Measurements from ENCODE around the gene GFER.

GFER gene

DNA sequence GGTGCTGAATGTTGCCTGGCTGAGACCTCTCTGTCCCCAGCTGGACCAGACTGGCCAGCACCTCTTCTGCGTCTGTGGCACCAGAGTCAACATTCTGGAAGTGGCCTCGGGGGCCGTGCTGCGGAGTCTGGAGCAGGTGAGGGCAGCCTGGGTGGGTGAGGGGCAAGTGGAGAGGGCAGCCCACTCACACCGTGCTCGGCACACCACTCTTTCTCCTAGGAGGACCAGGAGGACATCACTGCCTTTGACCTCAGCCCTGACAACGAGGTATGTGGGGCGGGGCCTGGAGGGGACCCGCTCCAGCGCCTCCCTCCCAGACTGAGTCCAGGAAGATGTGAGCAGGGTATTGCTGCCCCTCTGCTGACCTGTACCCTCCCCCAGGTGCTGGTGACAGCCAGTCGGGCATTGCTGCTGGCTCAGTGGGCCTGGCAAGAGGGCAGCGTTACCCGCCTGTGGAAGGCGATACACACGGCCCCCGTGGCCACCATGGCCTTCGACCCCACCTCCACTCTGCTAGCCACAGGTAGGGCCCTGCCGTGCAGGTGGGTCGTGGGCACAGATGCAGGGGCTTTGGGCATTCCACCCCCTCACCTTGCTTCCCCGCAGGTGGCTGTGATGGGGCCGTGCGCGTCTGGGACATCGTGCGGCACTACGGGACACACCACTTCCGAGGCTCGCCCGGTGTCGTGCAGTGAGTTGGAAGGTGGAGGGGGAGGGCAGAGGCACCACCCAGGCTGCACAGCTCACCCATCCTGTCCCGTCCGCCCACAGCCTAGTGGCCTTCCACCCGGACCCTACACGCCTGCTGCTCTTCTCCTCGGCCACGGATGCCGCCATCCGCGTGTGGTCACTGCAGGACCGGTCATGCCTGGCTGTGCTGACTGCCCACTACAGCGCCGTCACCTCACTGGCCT is 9.6 kb upstream of the GFER start:
- DNase-seq (ENCODE audit: low read depth in 2 of 2), result no peak

DNA sequence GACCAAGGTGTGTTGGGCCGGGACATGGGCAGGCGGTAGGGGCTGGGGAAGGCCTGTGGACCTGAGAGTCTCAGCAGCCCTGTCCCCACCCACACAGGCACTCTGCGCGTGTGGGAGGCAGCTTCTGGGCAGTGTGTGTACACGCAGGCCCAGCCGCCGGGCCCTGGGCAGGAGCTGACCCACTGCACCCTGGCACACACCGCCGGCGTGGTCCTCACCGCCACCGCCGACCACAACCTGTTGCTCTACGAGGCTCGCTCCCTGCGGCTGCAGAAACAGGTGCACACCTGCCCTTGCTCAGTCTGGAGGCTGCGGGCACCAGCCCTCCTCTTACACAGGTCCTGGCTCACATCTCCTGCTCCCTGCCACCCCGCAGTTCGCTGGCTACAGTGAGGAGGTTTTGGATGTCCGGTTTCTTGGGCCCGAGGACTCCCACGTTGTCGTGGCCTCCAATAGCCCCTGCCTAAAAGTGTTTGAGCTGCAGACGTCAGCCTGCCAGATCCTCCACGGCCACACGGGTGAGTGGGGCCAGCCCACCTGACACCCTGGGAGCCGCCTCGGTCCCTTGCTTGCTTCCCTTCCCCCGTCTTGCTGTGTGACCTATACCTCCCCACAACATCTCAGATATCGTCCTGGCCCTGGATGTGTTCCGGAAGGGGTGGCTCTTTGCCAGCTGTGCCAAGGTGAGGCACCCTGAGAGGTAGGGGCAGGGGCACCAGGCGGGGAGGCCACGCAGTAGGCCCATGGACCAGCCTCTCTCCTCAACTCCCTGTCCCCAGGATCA is 8.4 kb upstream of the GFER start:
- DNase-seq (ENCODE audit: low read depth in 2 of 2), result no peak

DNA sequence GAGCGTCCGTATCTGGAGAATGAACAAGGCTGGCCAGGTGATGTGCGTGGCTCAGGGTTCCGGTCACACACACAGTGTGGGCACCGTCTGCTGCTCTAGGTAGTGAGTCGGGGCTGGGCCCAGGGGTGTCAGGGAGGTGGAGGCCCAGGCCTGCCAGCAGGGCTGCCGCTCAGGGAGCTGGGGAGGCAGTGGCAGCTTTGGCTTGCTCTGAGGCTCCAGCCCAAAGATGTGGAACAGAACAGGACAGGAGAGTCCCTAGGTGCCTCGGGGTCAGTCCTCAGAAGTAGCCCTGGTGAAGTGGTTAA is 7.8 kb upstream of the GFER start:
- no peak for DNase-seq (ENCODE audit: low read depth in 2 of 2)

DNA sequence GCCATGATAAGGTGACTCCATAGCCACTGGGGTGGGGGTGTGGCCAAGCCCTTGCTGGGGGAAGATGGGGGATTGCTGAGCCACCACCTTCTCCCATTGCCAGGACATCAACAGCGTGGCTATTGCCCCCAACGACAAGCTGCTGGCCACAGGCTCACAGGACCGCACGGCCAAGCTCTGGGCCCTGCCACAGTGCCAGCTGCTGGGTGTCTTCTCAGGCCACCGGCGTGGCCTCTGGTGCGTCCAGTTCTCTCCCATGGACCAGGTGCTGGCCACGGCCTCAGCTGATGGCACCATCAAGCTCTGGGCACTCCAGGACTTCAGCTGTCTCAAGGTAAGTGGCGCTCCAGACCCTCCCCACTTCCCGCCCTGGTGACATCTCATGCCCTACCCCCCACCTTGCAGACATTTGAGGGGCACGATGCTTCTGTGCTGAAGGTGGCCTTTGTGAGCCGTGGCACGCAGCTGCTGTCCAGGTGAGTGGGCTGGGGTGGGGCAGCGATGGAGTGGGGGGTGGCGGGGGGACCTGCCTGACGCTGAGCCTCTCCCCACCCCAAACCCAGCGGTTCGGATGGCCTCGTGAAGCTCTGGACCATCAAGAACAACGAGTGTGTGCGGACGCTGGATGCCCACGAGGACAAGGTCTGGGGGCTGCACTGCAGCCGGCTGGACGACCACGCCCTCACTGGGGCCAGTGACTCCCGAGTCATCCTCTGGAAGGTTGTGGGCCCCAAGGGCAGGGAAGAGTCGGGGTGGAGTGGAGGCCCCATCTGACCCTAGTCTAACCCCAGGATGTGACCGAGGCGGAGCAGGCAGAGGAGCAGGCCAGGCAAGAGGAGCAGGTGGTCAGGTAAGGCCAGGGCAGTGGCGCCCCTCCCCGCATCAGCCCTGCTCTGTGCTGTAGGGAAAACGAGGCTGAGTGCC is 6.8 kb upstream of the GFER start:
- no peak for DNase-seq (ENCODE audit: low read depth in 2 of 2)

DNA sequence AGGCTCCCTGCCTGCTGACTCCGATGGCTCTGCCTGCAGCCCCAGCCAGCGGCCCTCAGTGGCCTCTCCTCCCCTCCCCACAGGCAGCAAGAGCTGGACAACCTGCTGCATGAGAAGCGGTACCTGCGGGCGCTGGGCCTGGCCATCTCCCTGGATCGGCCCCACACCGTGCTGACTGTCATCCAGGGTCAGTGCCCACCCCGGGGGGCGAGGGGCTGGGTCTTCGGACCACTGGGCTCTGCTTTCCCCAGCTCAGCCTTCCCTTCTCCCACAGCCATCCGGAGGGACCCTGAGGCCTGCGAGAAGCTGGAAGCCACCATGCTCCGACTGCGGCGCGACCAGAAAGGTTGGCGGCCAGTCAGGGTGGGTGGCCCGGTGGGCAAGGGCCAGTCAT is 6.1 kb upstream of the GFER start:
- DNase-seq (ENCODE audit: low read depth in 2 of 2), result no peak

DNA sequence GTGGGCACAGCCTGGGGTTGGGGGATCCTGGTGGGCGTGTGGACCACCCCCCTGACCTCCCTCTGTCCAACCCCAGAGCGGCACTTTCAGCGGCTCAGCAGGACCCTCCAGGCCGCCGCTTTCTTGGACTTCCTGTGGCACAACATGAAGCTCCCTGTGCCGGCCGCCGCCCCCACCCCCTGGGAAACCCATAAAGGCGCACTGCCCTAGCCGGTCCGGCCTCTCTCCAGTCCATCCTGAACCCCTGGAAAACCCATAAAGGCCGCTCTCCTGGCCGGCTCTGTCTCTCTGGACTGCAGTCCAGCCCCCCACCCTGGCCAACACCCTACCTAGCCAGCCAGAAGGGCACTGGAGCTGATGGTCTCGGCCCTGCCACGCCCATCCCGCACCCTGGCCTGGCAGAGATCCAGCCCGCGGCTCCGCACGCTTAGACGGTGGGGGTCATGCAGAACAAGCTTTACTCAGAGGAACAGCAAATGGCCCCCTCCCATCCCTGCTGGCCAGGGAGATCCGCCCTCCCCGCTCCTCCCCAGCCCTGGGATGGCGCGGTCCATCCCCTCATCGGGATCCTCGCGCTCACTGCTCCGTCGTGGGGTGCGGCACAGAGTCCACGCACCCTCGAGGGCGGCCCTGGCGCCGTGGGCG is 5.4 kb upstream of the GFER start:
- DNase-seq (ENCODE audit: low read depth in 2 of 2), result no peak

DNA sequence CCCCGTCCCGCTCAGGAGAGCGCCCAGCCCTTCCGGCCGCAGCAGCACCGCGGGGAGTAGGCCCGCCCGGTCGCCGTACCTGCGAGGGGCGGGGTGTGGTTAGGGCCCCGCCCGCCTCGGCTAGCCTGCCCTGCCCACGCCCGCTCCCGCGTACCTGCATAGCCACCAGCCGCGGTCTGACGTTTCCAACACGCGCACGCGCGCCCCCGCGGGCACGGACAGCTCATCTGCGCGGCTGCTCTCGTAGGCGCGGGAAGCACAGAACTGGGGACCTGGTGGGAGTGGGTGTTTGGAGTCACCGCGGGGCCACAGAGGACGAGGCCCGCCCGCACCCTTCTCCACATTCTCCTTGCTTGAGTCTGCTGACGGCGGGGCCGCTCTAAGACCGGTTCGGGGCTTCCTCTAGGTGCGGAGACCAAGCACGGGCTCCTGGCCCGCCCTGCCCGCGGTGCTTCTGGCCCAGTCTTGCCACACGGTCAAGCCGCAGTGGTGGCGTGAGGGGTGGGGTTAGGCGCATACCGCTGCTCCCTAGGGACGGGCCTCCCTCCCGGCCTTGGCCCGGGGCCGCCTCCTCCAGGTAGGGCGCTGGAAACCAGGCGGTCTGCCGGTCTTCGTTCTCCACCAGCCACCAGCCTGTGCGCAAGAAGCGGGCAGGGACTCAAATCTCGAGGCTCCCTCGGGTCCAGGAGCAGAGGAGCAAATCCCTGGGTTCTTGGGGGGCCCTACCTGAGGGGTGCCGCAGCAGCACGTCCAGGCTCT is 4.5 kb upstream of the GFER start:
- DNase-seq (ENCODE audit: low read depth in 2 of 2), result no peak

DNA sequence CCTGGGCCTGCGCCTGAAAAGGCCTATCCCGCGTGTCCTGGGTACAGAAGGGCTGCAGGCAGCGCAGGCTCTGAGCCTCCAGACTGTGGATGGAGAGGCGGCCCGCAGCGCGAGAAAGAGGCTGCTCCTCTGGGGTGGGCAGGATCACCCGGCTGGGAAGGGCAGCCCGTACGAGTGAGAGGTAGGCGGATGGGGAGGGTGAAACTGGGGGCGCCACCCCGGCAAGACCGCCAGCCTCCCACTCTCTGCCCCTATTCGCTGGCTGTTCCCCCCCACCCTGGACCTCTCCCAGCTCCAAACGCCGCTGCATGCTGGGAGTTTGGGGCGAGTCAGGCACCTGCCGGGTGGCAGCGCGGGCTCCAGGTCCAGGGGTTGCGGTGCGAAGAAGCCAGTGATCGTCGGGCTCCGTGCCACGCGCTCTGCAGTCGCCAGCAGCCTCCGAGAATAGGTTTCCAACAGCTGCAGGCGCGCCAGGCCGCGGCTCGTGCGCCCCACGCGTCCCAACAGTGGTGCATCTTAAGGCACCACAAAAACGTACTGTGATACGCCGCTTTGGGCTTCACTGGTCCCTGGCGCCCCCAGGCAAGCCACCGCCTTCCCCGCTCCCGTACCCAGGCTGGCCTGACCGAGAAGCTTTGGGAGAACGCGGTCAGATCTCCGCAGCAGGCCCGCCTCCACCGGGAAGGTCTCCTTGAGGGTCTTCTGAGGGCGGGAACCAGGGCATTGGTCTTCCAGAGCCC is 3.8 kb upstream of the GFER start:
- no peak for DNase-seq (ENCODE audit: low read depth in 2 of 2)

DNA sequence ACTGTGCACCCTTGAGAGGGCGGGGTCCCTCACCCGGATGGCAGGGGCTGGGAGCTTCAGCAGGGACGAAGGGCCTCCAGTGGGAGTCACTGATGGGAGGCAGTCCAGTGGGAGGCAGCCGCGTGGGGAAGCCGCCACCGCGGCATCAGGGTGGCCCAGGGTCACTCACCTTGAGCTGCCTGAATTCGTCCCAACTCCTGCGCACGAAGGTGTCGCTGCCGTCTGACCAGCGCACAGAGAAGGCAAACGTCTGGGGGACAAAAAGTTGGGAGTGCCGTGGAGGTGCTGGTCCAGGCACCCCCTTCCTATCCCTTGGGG is 3.3 kb upstream of the GFER start:
- no peak for DNase-seq (ENCODE audit: low read depth in 2 of 2)

DNA sequence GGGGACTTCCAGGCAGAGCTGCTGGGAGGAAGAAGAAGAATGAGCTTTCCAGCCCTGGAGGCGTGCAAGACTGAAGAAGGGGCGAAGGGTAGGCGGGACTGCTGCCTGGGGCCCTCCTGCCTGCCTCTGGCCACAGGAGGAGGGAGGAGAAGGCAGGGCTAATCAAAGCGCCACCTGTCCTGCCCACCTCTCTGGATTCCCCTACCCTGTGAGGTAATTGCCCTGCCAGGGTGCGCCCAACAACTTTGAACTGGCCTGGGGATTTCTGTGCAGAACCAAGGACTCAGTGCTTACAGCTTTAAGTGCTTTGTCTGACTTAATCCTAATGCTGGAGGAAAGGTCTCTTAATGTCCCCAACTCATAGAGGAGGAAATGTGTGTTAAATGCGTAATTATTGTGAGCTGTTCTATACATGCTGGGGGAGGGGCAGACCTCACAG is 2.6 kb upstream of the GFER start, which contains the start of gene NOXO1:
NOXO1 (minus strand) TSS at position 72 of the 439 bp plus-strand sequence. CDS start 290 bp downstream, outside the sequence.
- no peak for DNase-seq (ENCODE audit: low read depth in 2 of 2)

DNA sequence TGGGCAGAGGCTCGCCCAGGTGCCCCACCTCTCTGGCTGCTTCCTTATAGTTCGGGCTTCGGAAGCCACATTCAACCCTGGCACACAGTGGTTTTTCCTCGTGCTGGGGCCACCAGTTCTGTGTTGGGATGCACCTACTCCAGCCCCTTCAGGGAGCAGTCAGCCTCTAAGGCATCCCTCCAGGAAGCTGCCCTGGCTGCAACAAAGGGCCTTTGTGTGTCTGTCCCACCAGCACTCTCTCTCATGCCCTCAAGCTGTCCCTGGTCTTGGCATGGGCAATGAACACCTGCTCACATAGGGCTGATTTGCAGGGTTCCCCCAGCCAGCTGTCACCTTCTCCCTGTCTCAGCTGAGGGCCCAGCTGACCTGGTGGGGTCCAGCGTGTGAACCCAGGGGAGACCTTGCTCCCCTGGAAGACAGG is 2.0 kb upstream of the GFER start:
- no peak for DNase-seq (ENCODE audit: low read depth in 2 of 2)

DNA sequence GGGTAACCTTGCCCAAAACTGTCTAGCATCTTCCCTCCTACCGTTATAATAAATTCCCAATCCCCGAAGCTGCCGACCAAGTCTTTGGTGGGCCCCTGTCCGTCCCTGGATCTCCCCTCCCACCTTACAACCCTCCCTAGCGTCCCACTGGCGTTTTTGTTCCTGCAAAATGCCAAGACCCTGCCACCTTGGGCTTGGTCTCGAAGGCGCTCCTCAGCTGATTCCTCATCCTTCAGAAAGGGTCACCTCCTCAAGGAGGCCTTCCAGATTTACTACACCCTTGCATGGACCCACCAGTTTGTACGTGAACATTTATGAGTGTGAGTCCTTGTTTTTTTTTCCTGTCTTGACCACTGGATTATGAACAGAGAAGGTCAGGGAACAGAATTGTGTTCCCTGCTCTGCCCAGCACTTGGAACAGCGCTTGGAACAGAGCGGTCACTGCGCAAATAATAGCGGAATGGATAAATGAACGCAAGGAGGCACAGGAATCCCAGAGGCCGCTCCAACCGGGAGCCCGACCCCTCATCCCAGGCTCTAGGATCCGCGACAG is 926 bp upstream of the GFER start:
- DNase-seq (ENCODE audit: low read depth in 2 of 2), result no peak

DNA sequence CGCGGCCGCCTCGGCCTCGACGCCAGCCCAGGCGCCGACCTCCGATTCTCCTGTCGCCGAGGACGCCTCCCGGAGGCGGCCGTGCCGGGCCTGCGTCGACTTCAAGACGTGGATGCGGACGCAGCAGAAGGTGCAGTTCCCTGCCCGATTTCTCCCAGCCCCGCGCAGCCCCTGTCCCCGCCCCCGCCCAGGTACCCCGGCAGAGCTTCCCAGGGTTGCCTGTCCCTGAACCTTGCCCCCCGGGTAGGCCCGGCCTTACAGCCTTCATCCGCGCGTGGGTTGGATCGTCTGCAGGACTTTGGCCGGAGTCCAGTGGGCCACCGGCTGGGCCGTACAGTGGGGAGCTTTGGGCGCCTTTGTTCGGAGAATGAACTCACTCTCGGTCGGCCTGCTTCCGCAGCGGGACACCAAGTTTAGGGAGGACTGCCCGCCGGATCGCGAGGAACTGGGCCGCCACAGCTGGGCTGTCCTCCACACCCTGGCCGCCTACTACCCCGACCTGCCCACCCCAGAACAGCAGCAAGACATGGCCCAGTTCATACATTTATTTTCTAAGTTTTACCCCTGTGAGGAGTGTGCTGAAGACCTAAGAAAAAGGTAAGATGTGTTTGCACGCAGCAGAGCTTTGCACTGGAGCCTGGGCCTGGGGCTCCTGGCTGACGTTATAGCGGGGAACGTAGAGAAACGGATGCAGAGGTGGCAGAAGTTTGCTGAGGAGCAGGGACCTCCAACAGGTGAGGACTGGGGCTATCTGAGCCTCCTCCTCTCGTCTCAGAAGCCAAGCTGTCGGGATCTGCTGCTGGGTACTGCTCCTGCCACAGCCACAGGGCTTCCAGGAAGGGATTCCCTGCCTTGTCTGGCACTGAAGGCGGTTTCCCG is 593 bp downstream of the GFER start:
- DNase-seq (ENCODE audit: low read depth in 2 of 2), result no peak

DNA sequence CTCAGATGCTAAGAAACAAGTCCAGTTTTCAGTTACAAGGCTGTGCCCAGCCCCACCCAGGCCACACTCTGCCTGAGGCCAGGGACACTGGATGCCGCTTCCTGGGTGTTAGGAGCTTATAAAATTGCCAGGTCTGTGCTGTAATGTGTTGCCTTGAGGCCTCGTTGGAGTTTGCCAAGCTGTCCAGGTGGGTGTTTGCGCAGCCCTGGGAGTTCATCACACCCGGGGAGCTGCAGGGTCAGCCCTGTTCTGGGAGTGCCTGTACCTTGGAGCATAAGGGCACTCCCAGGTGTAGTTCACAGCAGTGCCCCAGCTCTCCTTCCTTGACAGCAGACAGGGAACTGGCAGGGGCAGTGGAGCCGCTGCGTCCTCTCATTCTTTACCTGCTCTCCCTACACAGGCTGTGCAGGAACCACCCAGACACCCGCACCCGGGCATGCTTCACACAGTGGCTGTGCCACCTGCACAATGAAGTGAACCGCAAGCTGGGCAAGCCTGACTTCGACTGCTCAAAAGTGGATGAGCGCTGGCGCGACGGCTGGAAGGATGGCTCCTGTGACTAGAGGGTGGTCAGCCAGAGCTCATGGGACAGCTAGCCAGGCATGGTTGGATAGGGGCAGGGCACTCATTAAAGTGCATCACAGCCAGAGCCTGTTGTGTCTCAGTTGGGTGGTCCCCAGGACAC is 1.6 kb downstream of the GFER start:
- DNase-seq (ENCODE audit: low read depth in 2 of 2), result no peak

DNA sequence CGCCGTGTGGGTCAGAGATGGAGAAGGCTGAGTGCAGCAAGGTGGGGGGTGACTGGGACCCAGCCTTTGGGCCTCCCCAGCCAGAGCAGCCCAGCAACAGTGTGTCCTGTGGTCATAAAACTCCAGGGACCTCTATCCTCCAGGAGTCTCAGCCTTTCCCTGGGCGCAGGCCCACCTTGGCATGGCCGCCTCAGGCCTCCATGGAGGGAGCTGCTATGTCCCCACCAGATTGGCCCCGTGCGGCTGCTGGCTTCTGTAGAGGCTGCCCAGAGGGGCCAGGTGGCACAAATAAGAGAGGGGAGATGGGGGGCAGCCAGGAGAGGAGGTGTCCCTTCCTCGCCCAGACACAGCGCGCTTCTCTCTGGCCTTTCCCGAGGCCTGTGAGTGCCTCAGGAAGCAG is 3.2 kb downstream of the GFER start:
- DNase-seq (ENCODE audit: low read depth in 2 of 2), result no peak

DNA sequence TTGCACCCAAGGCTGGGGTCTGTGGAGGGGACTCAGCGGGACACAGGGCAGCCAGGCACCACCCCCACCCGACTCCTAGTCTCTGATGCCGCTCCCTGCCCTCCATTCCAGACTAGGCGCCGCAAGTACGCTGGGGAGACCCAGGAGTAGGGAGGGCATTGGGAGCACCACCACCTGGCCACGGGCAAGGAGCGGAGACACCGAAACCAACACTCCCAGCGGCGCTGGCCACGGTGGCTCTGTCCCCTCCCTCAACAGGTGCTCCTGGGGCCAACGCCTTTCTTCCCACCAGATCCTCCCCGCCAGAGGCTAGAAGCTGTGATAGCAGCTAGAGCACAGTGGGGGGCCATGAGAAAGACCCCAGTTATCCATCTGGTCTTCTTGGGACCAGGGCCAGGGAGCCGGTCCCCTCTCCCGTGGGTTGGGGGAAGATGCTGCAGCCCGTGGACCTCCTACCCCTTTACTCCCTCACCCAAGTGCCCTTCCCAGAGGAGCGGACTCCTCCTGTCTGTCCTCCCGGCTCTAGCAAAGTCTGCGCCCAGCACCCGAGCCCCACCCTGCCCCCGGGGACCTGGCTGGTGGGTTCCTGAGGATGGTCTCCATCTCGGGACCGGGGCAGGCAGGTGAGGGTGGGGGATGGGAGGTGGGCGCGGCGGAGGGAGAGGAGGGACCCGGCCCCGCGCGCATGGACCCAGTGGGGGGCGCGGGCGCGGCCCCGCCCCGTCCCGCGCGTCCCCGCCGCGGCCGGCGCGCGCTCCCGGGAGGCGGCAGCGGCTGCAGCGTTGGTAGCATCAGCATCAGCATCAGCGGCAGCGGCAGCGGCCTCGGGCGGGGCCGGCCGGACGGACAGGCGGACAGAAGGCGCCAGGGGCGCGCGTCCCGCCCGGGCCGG is 5.5 kb downstream of the GFER start, which contains the start of gene SYNGR3:
SYNGR3 (plus strand) TSS at position 762 of the 892 bp plus-strand sequence. CDS start 133 bp downstream, outside the sequence.
- no peak for DNase-seq (ENCODE audit: low read depth in 2 of 2)

DNA sequence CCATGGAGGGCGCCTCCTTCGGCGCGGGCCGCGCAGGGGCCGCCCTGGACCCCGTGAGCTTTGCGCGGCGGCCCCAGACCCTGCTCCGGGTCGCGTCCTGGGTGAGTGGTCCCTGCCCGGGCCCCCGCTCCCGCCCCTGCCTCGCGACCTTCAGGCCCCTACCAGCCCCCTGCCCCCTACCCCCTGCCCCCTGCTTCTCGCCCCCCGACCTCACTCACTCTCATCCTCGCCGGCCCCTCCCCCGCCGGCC is 6.0 kb downstream of the GFER start:
- no peak for DNase-seq (ENCODE audit: low read depth in 2 of 2)
